NCI-H526 treated with DMSO at 0.1 percent for 48 hours (cell line): ENCODE data around the gene NGEF.
"Not testable (repeated sequence)": the region's sequence is repeated elsewhere in the genome, so short reads cannot be mapped to it uniquely, and the experiment has no call there.

Experiments used
- DNase-seq: peaks from one replicate; lab custom pipeline; 2025; lab: John Stamatoyannopoulos, UW

The NGEF gene

DNA sequence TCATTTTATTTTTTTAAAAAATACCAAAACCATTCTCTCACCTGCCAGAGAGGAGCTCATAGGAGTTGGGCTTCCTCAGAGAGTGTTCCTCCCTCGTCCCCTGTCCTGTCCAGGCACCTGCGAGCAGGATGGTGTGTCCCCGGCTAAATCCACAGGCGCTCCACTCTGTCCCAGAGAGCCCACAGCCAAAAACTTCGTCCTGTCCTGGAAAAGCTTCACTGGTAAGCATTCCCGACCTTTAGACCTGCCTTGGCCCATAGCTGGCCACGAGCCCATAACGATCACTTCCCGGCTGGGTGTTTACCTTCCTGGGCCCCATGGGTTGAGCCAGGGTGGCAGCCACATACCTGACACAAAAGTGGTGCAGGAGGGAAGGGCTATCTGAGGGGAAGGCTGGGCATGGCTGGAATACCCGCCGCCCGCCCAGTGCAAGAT, at the start of gene NGEF:
Gene NGEF, minus strand, starts transcription at position 230 of the 435 bp plus-strand sequence. CDS start 38,366 bp downstream, outside the sequence.
- no peak for DNase-seq

- DNase-seq = no peak
Measured at GRCh38 chr2:233062451-233062850, 49.4 kb upstream of the NGEF start.

GRCh38 chr2:233061591-233062450, 48.8 kb upstream of the NGEF start:
- DNase-seq = peak; percentile 18

GRCh38 chr2:233060980-233061590, 48.0 kb upstream of the NGEF start:
- no peak for DNase-seq

GRCh38 chr2:233060501-233060979, 47.5 kb upstream of the NGEF start:
- no peak for DNase-seq

- no peak for DNase-seq
Measured at GRCh38 chr2:233059797-233060500, 46.9 kb upstream of the NGEF start, which contains the start of gene INPP5D. Gene INPP5D (plus strand): TSS chr2:233060342. CDS start chr2:233060479, 137 bp downstream.

DNA sequence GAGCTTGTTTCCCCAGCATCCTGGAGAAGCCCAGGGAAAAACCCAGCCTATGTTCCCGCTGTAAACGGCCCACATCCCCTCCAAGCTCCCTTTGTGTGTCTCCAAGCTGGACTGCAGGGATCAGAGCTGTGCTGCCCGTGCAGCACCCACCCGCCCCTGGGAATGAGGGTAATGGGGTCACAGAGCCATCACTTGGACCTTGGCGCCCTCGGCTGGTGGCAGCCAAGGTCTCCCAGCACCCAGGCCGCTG, 46.4 kb upstream of the NGEF start:
- DNase-seq = no peak

GRCh38 chr2:233058717-233059546, 45.9 kb upstream of the NGEF start:
- no peak for DNase-seq

DNA sequence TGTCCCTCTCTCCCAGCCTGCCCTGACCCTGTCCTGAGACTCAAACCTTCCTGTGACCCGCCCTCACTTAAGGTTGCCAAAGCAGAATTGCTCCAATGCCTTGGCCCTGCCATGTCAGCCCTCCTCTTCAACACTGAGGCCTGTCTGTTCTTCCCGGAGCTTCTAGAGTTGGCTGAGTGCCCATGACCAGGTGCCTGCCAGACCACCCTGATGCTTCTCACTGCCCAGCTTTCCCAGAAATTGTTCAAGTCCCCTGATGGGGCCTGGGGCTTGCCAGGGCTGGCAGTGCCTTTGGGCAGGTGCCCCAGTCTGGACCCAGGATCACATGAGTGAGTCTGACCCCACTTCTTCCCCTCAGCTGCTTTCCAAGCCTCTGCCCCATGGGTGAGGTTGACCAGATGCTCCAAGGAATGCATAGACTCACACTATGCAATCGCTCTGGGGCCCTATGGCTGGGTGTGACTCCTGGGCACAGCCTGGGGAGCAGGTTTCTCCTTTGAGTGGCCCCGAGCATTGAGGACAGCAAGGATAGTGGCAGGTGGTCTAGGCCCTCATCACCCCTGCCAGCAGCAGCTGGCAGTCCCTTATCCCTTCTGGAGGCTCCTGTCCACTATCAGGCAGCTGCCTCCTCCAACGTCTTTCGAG, 44.0 kb upstream of the NGEF start:
- DNase-seq = no peak

- DNase-seq = no peak
Measured at GRCh38 chr2:233055362-233055761, 42.3 kb upstream of the NGEF start.

GRCh38 chr2:233053928-233054784, 41.1 kb upstream of the NGEF start:
- peak; percentile 47 for DNase-seq

- not testable (repeated sequence) for DNase-seq
Measured at GRCh38 chr2:233052517-233052916, 39.5 kb upstream of the NGEF start.

- no peak for DNase-seq
Measured at GRCh38 chr2:233051241-233052149, 38.4 kb upstream of the NGEF start.

DNA sequence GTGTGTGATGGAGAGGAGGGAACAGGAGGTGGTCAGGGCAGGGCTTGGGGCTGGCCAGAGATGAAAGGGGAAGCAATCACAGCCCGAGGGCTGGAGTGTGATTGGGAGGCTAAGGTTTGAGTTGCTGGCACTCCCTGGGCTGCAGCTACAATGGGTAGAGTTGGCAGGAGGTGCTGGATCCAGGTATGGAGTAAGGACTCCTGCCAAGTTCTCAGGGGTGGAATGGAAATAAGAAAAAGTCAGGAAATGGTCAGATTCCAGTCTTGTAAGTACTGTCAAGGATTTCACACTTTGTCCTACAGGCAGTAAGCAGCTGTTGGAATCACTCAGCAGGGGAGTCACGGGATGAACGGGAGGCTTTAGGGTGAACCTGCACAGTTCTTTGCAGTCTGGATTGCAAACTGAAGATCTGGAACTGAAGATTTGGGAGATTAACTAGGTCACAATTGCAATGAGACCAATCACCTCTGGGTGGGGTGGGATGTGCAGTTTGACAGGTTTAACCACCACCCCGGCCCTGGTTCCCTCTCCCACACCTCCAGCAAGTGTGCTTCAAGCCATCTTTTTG, 36.2 kb upstream of the NGEF start:
- DNase-seq = no peak

DNA sequence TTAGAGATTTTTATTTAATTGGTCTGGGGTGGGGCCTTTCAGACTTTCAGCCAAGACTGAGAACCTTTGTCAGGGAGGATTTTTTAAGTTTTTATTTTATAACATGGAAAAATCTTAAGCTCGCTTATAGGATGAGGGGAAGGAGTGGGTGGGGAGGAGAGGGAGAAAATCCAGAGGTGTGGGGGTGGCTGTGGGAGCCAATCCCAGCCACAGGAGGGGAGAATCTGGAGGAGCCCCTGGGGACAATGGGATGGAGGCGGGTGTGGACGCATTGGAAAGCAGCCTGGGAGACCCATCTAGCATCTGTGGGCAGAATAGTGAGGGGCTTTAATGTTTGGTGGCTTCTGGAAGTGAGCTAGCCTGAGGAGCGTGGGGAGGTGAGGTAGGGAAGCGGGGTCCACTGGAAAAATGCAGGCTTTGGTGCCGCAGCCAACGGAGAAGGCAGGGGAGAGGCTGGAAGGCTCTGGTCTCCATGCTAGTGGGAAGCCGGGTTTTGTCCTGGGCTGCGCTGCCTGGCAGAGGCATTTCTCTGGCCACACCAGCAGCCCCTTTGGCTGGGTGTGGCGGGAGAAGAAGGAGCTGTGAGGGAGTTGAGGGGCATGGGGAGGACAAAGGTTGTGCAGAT, 35.6 kb upstream of the NGEF start:
- no peak for DNase-seq

DNA sequence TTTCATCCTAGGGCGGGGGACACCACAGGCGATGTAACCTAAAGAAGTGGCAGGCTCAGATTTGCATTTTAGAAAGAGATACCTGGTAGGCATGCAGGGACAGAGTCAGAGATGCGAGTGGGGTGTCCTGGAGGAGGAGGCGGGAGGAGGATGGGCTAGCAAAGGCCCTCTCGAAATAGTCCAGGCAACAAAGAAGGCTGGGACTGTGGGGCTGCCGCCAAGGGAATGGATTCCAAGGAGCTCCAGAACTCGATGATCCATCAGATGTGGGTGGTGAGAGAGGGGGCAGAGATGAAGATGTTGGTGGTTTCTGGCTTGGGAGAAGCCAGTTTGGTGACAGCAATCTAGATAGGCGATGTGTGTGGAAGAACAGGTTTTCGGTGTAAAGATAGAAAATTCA, 34.6 kb upstream of the NGEF start:
- DNase-seq = no peak

- no peak for DNase-seq
Measured at GRCh38 chr2:233047206-233047605, 34.1 kb upstream of the NGEF start.

DNA sequence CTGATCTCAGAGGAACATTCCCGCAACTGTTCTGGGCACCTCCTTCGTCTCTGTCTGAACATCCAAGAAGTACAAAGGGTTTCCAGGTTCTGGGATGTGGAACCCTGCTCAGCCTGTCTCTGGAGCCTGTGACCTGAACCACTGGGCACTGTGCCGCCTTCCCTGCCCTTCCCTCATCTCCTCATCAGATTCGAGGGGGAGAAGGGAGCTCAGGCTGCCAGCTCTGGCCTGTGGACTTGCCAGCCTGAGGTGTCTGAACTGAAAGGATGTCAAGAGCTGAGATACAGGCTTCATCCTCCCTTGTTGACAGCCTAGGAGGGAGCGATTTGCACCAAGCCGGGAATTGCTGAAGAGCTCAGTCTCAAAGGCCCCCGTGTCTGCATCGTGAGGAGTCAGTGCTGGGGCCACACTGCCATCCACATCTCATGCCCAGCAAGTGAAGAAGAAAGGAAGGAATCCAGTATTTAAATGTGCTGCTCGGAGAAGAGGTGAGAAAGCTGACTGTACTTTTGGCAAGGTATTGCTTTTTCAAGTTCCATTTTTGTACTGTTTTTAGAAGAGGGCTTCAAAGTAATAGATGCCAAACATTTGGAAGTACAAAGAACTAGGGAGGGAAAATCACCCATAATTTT, 32.0 kb upstream of the NGEF start:
- DNase-seq = no peak
